Stimulated activated CD4-positive, alpha-beta T cell treated with anti-CD3 and anti-CD28 coated beads, TNF-alpha, amount 100 ng/mL, for 1 hour (primary cell): ENCODE results near the gene INSIG2.

Experiments
- DNase-seq, 3 donors: peaks; one replicate each; pipeline ENCODE4 v3.0.0-alpha.2; 2020; ENCODE audit warnings: low read depth in 3 of 3, low spot score in 1 of 3

INSIG2 gene

DNA sequence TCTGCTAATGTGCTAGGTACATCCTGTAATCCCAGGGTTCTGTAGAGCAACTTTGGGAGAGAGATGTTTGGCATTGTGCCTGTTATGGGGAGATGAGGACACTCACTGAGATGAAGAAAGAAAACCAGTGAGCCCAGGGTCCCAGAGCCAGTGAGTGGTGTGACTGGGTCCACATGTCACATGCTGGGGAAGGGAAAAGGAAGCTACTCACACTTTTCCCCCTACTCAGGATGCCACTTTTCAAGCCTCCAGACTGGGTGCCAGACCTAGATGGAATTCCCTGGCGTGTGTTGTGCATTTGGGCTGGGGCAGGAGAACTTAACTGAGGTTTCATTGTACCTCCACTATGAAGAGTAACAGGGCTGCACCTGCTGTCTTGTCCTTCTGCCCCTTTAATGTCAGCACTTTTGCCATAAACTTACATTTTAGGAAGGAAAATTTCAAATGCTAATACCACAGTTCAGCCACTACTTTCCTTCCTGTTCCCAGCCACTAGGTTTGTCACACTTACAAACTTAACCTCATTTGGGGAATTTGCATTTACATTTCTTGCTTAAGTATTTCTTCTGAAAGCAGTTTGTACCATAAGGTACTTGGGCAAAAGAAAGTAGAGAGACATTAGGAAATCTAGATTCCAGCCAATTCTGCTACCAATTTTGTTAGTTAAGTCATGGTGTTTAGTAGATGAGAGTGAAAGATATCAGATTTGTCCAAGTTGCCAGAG lies 10.2 kb downstream of the INSIG2 start:
- DNase-seq: no peak

DNA sequence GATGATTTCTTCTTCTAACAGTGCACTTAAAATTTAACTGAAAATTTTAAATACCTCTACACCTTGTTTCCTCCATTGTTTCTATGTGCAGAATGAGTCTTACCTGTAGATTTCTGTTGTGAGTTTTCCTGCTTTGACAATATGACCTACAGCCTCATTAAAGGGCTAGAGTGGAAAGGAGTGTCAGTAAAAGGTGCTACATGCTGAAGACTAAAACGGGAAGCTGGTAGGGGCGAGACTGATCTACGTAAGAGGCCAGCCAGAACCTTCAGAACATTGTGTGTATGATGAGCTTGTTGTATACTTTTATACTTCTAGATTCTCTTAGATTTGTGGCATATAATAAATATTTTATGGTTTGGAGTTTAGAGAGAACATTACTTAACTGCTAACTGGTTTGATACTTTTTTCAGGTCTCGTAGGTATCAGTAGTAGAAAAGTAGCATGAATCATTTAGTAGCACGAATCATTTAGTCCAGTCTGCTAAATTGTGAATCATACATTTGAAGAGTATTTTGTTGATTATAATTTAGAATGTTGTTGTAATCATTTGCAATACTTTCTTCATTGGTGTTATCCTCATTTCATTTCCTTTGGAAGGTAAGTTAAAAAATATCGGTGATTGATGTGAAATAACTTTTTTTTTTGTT lies 14.3 kb downstream of the INSIG2 start:
- DNase-seq: no peak

DNA sequence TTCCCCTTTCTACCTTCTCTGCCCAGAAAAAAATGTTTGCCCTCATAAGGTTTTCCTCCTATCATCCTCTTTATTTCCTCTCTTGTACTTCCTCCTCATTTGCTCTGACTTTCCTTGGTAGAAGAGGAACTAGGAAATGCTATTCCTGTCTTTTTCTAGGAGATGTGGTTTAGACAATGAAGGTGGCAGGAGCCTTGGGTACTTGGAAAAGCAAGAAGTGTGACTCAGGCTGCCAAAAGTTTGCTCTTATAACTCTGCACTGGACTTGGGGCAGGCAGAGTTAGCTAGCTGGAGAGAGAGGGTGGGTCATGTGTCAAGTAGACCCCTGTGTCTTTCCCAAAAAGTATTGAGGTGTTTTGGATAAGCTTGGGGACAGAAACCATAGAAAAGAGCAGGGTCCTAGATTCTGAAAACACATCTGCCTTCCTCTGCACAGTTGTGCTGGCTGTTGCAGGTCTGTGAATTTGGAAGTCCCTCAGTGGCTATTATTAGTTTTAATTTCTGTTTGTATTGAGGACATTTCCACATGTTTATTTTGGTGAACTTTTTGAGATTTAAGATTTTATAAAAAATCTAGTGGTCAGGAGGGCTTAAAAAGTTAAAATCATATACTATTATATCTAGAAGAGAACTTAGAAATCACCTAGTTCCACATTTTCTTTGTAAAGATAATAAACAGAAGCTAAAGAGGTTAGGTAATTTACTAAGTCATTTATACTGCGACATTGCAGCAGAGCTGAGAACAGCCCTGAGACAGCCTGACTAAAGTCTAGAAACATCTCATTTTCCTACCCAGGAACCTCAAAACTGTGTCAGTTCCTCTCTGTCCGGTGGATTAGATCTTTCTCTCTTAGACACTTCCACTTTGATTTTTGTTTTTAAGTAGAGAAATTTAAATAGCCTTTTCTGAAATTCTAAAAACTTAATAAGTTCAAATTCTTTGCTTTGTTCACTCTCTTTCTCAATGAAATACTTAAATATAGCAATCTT lies 16.0 kb downstream of the INSIG2 start:
- DNase-seq: no peak

DNA sequence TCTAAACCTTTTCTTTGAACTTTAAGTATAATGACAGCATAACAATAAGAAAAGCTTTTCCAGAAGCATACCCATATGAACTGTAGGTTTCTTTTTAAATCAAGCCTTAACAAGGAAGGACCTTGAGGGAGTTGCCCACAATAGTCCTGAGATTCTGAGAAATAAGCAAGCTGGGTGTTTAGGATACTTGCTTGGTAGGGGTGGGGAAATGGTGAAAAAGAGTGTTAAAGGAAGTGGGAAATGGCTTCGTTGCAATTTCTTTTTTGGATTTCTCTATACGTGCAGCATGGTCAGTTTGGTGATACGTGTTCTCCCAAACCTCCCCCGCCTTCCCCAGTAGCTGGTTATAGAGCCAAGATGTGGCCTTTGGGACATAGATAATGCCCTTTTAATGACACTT lies 17.2 kb downstream of the INSIG2 start:
- no peak for DNase-seq

DNA sequence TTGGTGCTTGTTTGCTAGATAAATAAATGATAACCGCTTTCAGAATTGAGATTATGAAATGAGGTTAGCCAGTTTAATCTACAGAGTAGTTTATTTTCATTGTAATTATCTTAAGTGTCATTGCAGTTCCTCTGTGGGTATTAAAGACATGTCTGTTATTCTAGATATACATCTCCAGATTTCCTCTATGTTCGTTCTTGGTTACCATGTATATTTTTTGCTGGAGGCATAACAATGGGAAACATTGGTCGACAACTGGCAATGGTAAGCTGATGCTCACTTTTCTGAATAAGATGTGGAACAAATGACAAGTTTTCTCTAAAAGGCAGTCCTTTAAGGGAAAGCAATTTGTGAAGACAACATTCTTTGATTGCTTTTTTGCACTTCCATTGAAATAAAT lies 18.7 kb downstream of the INSIG2 start:
- DNase-seq: no peak

DNA sequence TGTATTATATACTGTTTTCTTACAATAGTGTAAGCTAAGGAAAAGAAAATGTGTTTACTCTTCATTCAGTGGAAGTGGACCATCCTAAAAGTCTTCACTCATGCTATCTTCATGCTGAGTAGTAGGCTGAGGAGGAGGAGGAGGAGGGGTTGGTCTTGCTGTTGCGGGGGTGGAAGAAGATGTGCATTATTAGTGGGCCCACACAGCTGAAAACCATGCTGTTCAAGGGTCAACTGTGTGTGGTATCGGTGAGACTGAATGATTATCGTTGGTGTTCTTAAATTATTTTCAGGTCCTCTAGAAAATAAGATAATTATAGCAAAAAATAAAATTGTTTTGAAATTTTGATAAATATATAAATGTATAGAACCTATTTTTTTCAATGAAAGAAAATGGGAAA lies 22.0 kb downstream of the INSIG2 start:
- DNase-seq: no peak

DNA sequence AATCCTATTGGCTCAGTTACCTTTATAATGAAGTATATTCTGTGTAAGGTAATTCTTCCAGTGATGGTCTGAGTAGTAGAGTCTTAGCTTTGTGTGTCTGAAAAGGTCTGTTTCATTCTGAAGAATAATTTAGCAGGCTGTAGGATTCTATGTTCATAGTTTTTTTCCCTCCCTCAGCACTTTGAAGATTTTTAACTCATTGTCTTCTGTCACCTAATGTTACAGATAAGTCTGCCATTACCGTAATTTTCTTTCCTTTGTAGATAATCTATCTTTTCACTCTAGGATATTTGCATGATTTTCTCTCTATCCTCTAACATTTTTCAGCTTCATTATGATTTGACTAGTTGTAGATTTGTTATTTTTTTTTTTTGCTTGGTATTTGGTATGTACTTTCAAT lies 22.7 kb downstream of the INSIG2 start:
- no peak for DNase-seq

DNA sequence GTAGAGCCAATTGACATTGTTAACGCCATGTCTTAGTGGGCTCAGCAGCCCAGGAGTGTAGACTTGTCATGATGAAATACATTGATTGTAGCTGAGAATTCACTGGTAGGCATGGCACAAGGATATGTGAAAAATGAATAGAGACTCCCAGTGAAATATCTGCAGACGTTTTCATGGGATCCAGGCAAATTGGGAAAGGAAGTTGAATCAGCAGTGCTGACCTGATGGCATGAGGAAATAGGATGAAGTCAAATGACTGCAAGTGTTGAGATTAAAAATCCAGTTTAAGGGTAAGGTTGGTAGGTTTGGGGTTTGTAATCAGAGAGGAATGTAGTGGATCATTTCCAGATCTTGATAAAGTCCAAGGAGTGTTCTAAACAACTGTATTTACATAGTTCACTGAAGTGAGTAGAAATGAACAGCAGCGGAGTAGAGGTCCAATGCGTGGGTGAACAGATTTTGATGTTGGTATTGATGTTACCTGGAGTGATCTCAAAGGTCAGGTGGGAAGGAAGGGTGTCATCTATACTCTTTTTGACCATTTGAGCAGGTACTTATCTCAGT lies 24.6 kb downstream of the INSIG2 start:
- DNase-seq: no peak

DNA sequence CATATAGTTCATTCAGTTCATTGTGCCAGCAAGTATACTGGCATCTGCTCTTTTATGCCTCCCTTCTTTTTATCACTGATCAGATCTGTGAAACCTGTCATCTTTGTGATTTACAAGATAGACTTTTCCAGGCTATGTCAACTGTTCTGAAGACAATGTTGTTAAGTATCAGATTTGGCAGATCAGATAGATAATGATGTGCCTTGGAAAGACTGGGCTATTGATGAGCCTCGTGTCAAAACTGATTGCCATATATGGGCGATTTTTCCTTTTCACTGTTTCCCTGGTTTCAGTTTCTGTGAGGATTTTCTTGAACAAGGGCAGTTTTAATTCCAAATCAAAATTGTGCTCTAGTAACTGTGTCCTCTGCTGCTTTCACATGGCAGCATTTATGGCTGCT lies 26.6 kb downstream of the INSIG2 start:
- DNase-seq: no peak

DNA sequence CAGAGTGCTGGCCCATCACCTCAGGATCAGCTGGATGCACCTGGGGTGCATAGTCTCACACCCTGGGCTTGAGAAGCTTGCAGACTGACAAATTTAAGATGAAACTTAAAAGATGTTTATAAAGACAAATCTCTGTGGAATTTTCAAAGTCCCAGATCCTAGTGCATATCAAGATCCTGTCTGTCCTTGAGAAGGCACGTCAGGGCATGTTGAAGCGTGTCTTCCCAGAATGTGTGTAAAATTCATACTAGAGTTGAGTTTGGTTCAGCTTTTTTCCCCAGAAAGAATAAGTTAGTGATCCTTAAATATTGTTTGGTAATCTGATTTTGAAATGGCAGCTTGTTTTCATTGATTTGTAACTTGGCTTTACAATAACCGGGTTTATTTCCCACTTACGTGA lies 27.5 kb downstream of the INSIG2 start:
- DNase-seq: no peak

DNA sequence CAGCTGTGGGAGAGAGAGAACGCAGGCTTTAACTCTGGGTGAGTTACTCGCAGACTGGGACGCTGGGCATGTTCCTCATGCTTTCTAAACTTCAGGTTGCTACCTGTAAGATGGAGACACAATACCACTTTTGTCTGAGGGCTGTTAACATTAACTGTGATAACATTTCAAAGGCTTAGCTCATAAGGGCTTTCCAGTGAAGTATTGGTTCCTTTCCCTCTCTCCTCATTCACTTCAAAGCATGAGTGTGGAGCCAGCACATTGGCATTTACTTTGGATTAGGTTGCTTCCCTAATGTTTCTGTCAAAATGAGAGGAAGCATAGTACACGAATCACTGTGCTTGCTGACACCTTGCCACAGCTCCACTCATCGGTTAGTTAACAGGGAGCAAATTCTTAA lies 30.2 kb downstream of the INSIG2 start:
- DNase-seq: no peak

DNA sequence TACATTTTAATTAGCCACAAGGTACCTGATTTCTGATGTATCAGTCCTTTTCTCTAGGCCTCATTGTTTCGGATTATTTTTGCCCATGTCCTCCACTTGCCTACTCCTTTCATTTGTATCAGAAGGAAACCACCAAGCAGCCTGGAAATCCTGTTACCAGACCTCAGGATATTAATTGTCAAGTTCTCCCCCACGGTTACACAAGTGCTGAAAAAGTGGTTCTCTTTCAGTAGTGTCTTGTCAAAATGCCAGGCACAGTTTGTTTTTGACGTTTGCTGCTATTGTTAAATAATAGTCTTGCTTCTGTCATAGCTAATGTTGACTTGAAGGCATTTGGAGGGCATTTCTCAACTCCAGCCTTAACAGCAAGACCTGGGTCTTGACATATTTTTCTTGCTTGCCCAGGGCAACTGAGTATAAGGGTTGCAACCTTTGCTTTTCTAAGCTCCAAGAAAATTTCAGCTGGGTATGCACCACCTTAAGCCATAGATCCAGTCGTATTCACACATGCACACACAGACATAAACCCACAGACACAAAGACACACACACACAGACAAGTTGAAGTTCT lies 31.0 kb downstream of the INSIG2 start:
- no peak for DNase-seq

DNA sequence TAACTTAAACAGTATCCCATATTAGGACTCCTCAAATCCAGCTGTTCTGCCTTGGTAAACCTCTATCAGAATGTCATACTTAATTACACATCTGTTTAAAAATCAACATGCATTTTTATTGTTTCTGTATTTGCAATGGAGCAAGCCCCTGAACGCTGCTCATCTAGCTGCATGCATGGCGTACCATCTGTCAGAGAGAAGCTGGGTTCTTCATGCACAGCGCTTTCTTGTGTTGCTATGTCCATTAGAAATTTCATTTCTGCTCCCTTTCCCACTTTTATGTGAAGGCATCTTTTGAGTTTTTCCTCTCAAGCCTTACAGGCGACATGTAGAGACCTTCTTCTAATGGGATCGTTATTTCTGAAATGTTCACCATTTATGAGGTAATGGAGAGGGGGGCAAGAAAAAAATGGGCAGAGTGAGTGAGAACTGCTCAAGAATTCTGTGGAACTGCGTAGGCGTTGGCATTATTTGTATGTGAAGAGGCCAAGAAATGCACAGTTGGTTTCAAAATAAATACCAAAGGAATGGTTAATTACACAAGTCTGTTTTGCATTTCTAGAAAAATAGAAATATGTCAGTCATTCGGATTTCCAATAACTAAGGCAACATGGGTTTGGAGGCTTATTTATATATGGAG lies 31.6 kb downstream of the INSIG2 start:
- DNase-seq: no peak

DNA sequence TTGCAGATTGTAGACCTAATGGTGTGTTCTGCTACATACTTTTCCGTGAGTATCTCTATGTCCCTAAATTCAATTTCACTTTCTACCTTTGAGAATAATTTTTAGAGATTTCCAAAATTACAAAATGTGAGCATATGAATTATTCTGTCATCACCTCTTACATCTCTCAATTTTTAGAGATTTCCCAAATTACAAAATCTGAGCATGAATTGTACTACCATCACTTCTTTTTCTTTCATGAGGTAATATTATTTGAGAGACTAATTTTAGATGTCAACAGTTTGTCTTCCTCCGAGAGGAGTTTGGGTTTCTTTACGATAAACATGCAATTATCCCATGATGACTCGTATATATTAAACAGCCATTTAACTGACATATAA lies 32.1 kb downstream of the INSIG2 start:
- DNase-seq: no peak

DNA sequence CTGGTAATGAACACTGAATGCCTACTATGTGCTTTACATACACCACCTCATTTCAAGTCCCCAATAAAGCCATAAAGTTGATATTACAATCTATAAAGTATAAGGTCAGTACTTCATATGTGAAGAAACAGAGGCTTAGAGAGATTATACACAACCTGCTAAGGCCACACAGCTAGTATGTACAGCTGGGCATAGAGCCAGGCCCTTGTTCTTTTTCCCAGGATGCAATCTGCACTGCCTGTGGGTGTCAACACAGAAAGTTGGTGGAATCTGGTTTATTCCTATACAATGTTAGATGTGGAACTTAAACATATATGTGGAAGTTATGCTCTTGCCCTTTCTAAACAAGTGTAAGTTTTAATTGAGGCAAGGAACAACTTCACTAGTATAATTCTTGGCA lies 32.8 kb downstream of the INSIG2 start:
- DNase-seq: no peak

DNA sequence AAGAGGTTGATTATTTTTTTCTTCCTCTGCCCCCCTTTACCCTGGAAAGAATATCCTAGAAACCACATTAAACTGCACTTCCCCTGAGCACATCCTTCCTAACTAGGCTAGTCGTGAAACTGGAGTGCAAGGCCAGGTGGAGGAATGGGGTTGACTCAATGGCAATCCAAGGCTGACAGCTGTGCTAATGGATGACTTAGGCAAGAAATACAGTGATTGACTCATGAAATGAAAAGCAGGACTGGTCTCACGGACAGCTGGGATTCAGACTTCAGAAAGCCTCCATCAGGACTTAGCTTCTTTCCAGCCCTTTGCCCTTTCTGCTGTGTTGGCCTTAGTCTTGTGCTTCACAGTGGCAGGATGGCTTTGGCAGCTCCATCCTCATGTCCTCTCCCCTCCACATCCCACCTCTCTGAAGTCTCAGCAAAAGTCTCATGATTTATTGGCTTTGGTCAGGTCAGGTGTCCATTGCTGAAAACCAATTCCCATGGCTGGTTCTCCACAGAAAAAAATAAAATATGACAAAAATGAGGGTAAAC lies 33.8 kb downstream of the INSIG2 start:
- no peak for DNase-seq

DNA sequence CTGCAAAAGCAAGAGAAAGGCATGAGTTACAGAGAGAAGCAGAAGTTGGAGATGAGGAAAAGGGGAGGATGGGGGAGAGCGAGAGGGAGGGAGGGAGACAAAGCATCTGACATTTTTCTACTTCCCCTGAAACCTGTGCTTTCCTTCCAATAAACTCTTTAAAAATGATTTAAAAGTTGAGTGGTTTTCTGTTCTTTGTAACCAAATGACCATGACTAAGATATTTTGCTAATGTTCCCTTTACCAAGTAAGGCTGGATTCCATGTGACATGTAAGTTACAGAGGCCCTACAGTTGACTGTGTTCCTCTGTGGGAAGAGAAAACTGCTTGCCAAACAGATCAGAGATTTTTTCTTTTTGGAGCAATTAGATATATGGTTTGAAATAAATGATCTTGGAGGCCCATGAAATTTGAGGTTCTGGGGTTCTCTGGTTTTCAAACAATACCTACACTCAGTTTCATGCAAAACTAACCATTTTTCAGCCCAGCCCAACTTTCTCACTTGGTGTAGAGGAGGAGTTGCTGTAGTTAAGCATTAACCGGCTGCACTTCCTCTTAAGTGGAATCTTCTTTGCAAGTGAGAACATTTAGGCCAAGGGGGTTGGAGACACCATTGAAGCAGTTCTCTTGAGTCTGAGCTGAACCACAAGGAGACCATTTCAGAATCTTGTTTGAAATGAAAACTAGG lies 34.5 kb downstream of the INSIG2 start:
- no peak for DNase-seq

DNA sequence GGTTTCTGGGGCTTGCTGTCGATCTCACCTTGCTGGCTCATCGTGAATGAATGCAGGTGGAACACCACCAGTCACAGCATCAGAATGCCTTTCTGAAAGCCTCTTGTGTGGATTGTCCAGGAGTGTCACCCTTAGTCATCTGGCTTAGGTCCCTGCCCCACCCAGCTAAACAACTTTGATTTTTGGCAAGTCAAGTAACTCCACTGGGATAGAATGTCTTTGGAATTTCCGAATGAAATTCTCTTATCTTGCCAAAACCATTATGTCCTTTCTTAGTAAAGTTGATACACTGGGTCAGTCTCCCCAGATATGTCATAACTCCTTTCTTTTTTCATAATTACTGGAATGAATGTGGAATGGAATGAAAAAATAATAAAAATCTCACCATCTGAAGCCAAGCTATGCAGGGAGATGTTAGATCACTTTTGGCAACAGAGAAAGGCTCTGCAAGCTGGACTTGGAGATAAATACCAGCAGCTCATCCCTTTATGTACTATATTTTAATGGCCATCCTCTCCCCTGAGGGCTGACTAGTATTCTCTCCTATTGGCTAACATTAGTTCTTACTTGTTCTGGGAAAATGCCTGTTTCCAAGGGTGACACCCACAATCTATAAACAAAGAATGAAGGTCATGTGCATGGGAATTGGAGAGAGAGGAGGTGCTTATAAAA lies 35.4 kb downstream of the INSIG2 start:
- no peak for DNase-seq

DNA sequence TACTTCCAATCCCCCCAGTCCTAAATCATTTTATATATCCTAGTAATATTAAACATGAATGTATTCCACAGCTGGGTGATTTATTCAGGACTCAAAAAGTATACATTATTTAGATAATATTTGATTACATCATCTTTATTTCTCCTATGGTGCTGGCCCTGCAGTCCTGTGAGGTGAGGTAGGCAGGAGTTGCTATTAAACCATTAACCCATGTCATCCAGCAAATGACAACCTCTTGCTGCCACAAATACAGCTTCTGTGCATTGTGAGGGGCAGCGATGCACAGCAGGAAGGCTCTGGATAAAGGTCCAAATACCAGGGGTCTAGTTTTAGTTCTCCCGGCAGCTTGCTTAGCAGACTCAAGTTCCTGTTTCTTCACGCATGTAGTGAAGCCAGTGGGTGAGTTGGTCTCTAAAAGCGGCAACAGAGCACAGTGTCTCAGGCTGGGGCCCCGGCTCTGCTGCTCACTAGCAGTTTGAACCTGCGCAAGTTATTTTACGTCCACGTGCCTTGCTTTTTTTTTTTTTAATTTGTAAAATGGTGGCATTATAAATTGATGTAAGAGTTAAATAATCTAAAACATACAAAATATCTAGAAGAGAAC lies 36.1 kb downstream of the INSIG2 start:
- DNase-seq: no peak
